Body of pancreas (tissue), 4 donors: ENCODE data around the gene NLRP12.

ENCODE experiments used
- CTCF ChIP-seq, 7 experiments: fragments of 450-650 bp in 4 of 7; fragments of 200-600 bp in 3 of 7; sonication (generic) in 3 of 7; IDR thresholded peaks; one replicate each; pipeline ENCODE4 v1.5.1; 2016 to 2019; ENCODE audit warnings: antibody characterized with exemption in 7 of 7
- POLR2A ChIP-seq, 3 donors: fragments of 450-650 bp; IDR thresholded peaks; one replicate each; pipeline ENCODE4 v1.6.1; 2016; ENCODE audit warnings: antibody characterized with exemption in 3 of 3, mild to moderate bottlenecking in 2 of 3

GRCh38 chr19:53801257-53801656, 22.9 kb downstream of the NLRP12 start:
- TF ChIP-seq CTCF (IDR thresholded peaks at IDR 0.05) (no peak), POLR2A (IDR thresholded peaks at IDR 0.05) (no peak)
